ENCODE results near the gene FAM184A.
A peak's percentile ranks its signal among the peaks of the same experiment; 100 is the strongest.
"Not testable (repeated sequence)": the region's sequence is repeated elsewhere in the genome, so short reads cannot be mapped to it uniquely, and the experiment has no call there.

FAM184A gene, protein sequence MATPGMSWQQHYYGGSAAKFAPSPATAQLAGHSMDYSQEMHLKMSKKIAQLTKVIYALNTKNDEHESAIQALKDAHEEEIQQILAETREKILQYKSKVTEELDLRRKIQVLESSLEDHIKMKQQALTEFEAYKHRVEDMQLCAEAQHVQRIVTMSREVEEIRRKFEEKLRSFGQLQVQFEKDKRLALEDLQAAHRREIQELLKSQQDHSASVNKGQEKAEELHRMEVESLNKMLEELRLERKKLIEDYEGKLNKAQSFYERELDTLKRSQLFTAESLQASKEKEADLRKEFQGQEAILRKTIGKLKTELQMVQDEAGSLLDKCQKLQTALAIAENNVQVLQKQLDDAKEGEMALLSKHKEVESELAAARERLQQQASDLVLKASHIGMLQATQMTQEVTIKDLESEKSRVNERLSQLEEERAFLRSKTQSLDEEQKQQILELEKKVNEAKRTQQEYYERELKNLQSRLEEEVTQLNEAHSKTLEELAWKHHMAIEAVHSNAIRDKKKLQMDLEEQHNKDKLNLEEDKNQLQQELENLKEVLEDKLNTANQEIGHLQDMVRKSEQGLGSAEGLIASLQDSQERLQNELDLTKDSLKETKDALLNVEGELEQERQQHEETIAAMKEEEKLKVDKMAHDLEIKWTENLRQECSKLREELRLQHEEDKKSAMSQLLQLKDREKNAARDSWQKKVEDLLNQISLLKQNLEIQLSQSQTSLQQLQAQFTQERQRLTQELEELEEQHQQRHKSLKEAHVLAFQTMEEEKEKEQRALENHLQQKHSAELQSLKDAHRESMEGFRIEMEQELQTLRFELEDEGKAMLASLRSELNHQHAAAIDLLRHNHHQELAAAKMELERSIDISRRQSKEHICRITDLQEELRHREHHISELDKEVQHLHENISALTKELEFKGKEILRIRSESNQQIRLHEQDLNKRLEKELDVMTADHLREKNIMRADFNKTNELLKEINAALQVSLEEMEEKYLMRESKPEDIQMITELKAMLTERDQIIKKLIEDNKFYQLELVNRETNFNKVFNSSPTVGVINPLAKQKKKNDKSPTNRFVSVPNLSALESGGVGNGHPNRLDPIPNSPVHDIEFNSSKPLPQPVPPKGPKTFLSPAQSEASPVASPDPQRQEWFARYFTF

GRCh38 chr6:119078376-119079282 lies at the start of gene FAM184A:
TSS of gene FAM184A (minus strand) at chr6:119078664. CDS start at chr6:119078299, 365 bp downstream.
- peak; percentile 82 for DNase-seq

DNA sequence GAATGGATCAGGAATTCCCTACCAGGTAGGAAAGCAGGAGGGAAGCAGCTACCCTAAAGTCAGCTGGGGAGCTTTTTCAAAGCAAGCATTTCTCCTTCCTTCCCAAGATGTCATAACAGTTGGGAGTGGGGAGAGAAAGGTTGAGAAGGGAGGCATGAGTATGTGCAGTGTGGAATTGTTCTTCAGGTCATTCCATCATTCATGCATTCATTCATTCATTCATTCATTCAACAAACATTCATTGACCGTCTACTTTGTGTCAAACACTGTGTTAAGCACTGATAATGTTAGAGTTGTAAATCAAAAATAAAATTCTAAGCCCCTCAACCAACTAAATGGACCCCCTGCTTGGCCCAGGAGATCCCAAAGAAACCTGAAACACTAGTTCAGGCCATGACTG lies 49.2 kb upstream of the FAM184A start:
- DNase-seq, result no peak

GRCh38 chr6:119126826-119127225 lies 48.4 kb upstream of the FAM184A start:
- DNase-seq, result no peak

GRCh38 chr6:119126140-119126539 lies 47.7 kb upstream of the FAM184A start:
- no peak for DNase-seq

DNA sequence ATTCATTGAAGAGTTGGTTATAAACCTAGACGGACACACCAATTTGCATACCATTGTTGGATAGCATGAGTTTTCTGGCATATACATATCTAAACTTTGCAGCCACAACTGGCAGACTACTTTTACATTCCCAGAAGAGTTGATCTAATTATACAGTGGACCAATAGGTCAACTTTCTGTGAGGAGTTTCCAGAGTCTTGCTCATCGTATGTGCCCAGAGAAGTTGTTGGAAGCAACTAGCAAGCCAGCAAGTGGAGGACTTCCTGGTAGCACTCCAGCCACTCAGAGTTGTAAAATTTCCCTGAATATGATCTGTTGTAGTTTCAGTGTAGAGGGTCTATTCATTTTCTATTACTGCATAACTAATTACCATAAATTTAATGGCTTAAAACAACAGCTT lies 47.1 kb upstream of the FAM184A start:
- DNase-seq, result no peak

DNA sequence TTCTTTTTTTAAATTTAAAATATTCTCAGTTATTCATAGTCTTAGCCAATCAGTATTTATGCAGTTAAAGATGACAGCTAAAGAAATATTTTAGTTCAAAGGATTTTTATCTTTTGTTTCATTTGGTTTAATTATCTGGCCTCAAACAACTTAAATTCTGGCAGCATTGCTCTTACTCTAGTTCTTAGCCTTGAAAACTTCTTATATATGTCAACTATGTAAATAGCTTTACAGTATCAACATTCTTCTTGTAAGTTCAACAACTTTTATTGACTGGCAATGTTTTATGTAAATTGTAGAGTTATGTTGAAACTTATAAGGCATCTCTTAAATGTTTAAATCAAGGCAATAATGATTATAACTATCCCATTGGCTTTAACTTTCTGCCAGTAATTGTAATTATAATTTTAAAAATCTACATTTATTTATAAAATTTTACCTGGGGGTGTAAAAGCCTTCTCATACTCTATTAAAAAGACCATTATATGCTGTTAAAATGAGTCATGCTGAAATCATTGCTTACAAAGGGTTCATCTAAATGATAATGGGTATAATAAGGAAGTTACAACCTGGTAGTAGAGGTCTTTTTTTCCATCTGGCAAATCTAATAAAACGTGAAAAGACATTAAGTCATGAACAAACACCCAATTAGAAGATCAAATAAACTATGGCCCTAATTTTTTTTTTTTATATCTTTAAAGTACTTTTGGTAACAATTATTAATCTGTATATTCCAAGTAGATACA lies 45.8 kb upstream of the FAM184A start:
- DNase-seq, result no peak

DNA sequence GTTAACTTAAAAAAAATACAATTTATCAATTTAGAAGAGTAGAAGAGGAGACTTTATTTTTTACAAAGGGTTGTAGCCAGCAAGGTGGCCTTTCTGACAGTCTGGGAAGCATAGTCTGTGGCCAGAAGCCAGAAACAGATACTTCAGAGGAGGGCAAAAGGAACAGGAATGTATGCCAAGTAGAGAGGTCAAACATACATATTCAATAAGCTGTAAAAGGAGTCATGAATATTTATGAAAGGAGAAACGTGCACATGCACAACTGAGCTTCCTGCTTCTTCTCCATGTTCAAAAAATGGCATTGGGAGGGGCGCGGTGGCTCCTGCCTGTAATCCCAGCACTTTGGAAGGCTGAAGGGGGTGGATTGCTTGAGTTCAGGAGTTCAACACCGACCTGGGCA lies 43.9 kb upstream of the FAM184A start:
- DNase-seq, result no peak

GRCh38 chr6:119121367-119121766 lies 42.9 kb upstream of the FAM184A start:
- no peak for DNase-seq

- no peak for DNase-seq
Measured at GRCh38 chr6:119119989-119120388, 41.5 kb upstream of the FAM184A start.

DNA sequence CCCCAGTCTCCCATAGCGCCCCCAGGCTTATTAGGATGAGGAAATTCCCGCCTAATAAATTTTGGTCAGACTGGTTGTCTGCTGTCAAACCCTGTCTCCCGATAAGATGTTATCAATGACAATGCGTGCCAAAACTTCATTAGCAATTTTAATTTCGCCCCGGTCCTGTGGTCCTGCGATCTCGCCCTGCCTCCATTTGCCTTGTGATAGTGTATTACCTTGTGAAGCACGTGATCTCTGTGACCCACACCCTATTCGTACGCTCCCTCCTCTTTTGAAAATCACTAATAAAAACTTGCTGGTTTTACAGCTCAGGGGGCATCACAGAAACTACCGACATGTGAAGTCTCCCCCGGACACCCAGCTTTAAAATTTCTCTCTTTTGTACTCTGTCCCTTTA lies 40.6 kb upstream of the FAM184A start:
- DNase-seq, result not testable (repeated sequence)

DNA sequence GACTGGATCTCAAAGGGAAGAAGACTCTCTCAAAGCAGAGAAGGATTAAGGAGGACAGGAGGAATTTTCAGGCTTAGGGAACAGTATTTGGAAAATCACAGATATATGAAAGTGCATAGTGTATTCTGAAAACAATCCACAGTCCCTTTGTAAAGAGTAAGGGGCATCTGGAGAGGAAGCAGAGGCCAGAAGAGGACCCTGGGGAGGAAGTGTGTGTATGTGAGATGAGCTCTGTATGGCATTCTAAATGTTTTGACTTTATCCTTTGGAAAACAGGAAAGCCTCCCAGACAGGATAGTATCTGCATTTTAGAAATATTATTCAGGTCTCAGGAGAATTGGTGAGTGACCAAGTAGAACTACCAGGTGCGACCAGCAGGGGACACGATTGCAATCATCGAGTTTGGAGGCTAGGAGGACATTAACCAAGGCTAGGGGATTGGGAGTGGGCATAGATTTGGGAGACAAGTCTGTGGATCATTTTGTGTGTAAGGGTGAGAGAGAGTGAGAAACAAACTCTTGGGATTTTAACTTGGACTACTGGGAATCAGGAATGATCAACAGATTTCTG lies 38.3 kb upstream of the FAM184A start:
- DNase-seq, result no peak

DNA sequence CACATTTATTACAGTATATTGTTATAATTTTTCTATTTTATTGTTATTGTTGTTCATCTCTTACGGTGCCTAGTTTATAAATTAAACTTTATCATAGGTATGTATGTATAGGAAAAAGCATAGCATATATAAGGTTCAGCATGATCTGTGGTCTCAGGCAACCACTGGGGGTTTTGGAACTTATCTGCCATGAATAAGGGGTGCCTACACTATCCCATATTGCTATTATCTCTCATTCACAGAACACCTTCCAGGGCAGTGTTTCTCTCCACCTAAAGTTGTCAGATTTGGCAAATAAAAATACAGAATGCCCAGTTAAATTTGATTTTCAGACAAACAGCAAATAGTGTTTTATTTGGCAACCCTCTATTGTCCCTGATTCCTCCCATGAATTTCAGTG lies 35.5 kb upstream of the FAM184A start:
- DNase-seq, result no peak

- DNase-seq, result no peak
Measured at GRCh38 chr6:119112812-119113530, 34.5 kb upstream of the FAM184A start.

DNA sequence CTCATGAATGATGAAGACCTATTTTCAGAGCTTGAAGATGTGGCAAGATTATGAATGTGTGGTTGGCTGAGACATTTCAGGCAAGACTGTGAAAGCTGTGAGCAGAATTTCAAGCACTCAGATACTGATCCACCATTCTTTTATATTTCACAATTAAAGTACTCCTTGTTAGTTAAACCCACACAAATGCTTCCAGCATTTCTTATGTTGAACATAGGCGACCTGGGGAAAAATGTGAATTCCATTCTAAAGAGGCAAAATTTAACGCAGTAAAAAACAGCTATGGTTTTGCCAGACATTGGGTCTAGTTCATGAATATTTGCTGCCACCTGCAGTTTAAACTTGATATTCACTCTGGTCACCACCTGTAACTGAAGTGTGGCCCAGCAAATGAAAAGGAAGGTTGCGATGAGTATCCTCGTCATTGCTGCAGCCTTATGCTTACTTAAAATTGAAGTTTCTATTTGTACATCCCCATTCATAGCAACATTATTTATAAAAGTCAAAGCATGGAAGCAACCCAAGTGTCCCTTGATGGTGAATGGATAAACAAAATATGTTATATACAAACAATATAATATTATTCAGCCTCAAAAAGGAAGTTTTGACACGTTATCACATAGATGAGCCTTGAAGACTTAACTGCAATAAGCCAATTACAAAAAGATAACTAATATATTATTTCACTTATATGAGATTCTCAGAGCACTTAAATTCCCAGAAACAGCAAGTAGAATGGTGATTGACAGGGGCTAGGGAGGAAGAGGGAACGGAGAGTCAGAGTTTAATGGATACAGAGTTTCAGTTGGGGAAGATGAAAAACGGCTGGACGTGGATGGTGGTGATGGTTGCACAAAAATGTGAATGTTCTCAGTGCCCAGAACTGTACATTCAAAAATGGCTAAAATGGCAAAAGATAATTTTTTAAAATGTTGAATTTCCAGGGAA lies 32.4 kb upstream of the FAM184A start:
- peak; percentile 70 for DNase-seq

- no peak for DNase-seq
Measured at GRCh38 chr6:119109654-119110325, 31.3 kb upstream of the FAM184A start.

DNA sequence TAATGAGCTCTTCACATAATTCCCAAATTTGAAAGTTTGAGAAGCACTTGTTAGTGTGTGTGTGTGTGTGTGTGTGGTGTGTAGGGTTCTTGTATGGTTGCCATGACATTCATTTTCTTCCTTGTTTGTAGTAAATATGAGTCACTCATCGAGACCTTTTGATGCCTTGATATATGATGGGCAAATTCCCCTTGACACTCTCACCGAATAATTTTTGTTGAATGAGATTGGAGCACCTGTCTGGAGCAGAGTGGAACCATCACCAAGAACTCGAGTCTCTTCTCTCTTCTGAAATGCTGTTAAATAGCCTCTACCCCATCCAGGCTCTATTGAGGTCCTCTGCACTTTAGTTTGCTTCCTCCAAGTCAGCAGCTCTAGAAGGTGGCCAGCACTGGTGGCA lies 29.6 kb upstream of the FAM184A start:
- DNase-seq, result no peak

GRCh38 chr6:119105282-119105681 lies 26.8 kb upstream of the FAM184A start:
- DNase-seq, result no peak

- DNase-seq, result no peak
Measured at GRCh38 chr6:119102901-119103300, 24.4 kb upstream of the FAM184A start.

- DNase-seq, result no peak
Measured at GRCh38 chr6:119100115-119100514, 21.7 kb upstream of the FAM184A start.

Measured in NCI-H2171 treated with DMSO at 0.1 percent for 48 hours (cell line).